GM12873 (cell line): ENCODE measurements around the gene TPD52L1.

ENCODE experiments used
- TF ChIP-seq, protein P1 (sequence below): IDR thresholded peaks from 2 replicates; pipeline ENCODE4 v1.5.1; 2012; ENCODE audit warnings: low read depth, mild to moderate bottlenecking, moderate library complexity, low read length, control low read depth; ENCODE audit not compliant: insufficient read depth; ENCODE audit errors: missing control alignments

The TPD52L1 gene

DNA sequence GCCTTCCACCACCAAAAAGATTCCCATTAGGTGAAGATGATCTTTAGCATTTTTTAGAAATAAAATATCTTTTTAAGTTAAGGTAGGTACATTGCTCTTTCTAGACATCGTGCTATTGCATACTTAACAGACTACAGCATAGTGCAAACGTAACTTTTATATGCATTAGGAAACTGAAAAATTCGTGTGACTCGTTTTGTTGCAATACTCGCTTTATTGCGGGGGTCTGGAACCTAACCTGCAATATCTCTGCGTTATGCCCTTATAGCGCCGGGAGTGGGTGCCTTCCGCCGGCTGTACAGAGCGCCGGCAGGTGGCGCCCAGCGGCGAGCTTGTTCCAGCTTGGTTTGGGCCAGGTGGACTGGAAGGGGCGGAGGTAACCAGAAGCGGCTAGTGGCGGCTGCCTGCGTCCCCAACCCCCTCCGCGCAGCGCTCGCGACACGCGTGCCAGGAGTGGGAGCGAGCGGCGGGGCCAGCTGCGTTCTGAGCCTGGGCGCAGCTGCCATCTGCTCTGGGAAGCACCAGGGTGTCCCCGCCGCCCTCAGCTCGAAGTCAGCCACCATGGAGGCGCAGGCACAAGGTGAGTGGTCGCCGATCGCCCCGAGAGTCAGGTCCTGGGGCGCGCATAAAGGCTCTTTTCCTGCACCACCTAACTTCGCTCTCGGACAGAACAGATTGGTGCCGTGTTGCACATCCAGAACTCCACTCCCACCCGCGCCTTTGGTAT, at the start of gene TPD52L1:
TSS of gene TPD52L1 (plus strand) at position 383 of the 727 bp plus-strand sequence. CDS start at position 562, 179 bp downstream.
- TF ChIP-seq, protein P1, sequence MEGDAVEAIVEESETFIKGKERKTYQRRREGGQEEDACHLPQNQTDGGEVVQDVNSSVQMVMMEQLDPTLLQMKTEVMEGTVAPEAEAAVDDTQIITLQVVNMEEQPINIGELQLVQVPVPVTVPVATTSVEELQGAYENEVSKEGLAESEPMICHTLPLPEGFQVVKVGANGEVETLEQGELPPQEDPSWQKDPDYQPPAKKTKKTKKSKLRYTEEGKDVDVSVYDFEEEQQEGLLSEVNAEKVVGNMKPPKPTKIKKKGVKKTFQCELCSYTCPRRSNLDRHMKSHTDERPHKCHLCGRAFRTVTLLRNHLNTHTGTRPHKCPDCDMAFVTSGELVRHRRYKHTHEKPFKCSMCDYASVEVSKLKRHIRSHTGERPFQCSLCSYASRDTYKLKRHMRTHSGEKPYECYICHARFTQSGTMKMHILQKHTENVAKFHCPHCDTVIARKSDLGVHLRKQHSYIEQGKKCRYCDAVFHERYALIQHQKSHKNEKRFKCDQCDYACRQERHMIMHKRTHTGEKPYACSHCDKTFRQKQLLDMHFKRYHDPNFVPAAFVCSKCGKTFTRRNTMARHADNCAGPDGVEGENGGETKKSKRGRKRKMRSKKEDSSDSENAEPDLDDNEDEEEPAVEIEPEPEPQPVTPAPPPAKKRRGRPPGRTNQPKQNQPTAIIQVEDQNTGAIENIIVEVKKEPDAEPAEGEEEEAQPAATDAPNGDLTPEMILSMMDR: peak; percentile 90

- TF ChIP-seq, protein P1: no peak
Measured at GRCh38 chr6:125104425-125104824, 49.1 kb upstream of the TPD52L1 start.

GRCh38 chr6:125107048-125107447, 46.5 kb upstream of the TPD52L1 start:
- TF ChIP-seq, protein P1: no peak

DNA sequence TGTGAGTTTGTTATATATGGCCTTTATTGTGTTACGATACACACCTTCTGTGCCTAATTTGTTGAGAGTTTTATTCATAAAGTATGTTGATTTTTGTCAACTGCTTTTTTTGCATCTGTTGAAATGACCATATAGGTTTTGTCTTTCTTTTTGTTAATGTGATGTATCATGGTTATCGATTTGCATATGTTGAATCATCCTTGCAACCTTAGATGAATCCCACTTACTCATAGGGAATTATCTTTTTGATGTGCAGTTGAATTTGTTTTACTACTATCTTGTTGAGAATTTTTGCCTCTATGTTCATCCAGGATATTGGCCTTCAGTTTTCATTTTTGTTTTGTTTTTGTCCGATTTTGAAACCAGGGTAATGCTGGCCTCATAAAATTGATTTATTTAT, 45.7 kb upstream of the TPD52L1 start:
- TF ChIP-seq, protein P1: no peak

DNA sequence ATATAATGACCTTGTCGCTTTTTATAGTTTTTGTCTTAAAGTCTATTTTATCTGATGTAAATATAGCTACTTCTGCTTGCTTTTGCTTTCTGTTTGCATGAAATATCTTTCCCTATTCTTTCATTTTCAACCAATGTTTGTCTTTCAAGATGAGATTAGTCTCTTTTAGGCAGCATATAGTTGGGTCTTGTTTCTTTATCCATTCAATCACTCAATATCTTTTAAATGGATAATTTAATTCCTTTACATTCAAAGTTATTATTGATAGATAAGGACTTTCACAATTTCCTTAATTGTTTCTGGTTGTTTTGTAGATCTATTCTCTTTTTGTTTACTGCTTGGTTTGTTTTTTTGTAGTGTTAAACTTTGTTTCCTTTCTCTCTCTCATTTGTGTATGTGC, 43.5 kb upstream of the TPD52L1 start:
- TF ChIP-seq, protein P1: no peak

DNA sequence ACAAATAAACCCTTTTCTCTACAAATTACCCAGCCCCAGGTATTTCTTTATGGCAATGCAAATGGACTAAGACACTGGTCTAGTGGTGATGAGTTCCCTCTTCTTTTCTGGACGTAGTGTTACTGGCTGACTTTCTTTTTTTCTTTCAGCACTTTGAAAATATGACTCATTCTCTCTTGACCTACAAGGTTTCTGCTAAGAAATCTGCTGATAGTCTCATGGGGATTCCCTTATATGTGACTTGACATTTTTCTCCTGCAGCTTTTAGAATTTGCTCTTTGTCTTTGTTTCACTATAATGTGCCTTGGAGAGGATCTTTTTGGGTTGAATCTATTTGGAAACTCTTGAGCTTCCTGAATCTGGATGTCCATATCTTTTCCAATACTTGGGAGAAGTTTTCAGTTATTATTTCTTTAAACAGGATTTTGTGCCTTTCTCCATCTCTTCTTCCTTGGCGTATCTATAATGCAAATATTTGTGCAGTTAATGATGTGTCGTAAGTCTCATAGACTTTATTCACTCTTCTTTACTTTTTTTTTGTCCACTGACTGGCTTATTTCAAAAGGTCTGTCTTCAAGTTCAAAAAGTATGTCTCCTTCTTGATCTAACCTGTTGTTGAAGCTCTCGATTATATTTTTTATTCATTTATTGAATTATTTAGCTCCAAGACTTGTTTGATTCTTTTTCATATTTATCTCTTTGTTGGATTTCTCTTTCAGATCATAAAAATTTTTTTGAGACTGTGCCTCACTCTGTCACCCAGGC, 42.2 kb upstream of the TPD52L1 start:
- TF ChIP-seq, protein P1: no peak

GRCh38 chr6:125112934-125113333, 40.6 kb upstream of the TPD52L1 start:
- TF ChIP-seq, protein P1: peak; percentile 18
